Neuronal stem cell (in vitro differentiated cells): ENCODE data around the gene CLIC4.

Experiments
- DNase-seq: peaks from one replicate; pipeline ENCODE4 v3.0.0-alpha.2; 2013; ENCODE audit warnings: low spot score
- H2AFZ ChIP-seq: one replicate; pipeline ENCODE4 v1.6.1; 2013; ENCODE audit warnings: mild to moderate bottlenecking, low read length, inconsistent platforms
- H2AK5ac ChIP-seq: 2 replicates; pipeline ENCODE4 v1.6.1; 2013; ENCODE audit warnings: low read depth, mild to moderate bottlenecking, inconsistent platforms, low read length, moderate library complexity, mixed read lengths
- H2BK120ac ChIP-seq: 2 replicates; pipeline ENCODE4 v1.6.1; 2013; ENCODE audit warnings: low read depth, mild to moderate bottlenecking, inconsistent platforms, low read length, moderate library complexity, mixed read lengths
- H2BK12ac ChIP-seq: one replicate; pipeline ENCODE4 v1.6.1; 2013; ENCODE audit warnings: low read length, inconsistent platforms
- H2BK15ac ChIP-seq: 2 replicates; pipeline ENCODE4 v1.6.1; 2013; ENCODE audit warnings: mild to moderate bottlenecking, low read length, inconsistent platforms, mixed read lengths
- H2BK5ac ChIP-seq: one replicate; pipeline ENCODE4 v1.6.1; 2013; ENCODE audit warnings: inconsistent platforms, mild to moderate bottlenecking, low read length, moderate library complexity
- H3K14ac ChIP-seq: one replicate; pipeline ENCODE4 v1.6.1; 2013; ENCODE audit warnings: low read length, inconsistent platforms
- H3K18ac ChIP-seq: 2 replicates; pipeline ENCODE4 v1.6.1; 2013; ENCODE audit warnings: low read length, inconsistent platforms
- H3K23ac ChIP-seq: 2 replicates; pipeline ENCODE4 v1.6.1; 2013; ENCODE audit warnings: low read depth, mild to moderate bottlenecking, mixed read lengths, low read length, inconsistent platforms; ENCODE audit not compliant: poor library complexity
- H3K27ac ChIP-seq: replicated peaks from 3 replicates; pipeline ENCODE4 v1.5.1; 2013; ENCODE audit warnings: low read length, inconsistent platforms
- H3K27me3 ChIP-seq, 3 experiments: 2 replicates each; pipeline ENCODE4 v1.6.1; 2013; ENCODE audit warnings: low read length in 3 of 3, mild to moderate bottlenecking in 2 of 3, inconsistent platforms in 1 of 3, low read depth in 1 of 3, mixed read lengths in 1 of 3, moderate library complexity in 1 of 3; ENCODE audit not compliant: control insufficient read depth in 3 of 3, insufficient read depth in 3 of 3
- H3K36me3 ChIP-seq, 2 donors: replicated peaks in 1 of 2; 2 replicates each; pipeline ENCODE4 v1.6.1; 2013; ENCODE audit warnings: low read length in 2 of 2; ENCODE audit not compliant: control insufficient read depth in 2 of 2, insufficient read depth in 2 of 2
- H3K4ac ChIP-seq: 2 replicates; pipeline ENCODE4 v1.6.1; 2013; ENCODE audit warnings: inconsistent platforms, mild to moderate bottlenecking, low read length, moderate library complexity
- H3K4me1 ChIP-seq, 2 donors: 1 replicate in 1 of 2; 2 replicates in 1 of 2; pipeline ENCODE4 v1.6.1; 2013; ENCODE audit warnings: low read length in 2 of 2, low read depth in 1 of 2; ENCODE audit not compliant: control insufficient read depth in 2 of 2, insufficient read depth in 1 of 2
- H3K4me2 ChIP-seq: one replicate; pipeline ENCODE4 v1.6.1; 2013; ENCODE audit warnings: mild to moderate bottlenecking, low read length, inconsistent platforms; ENCODE audit not compliant: insufficient read depth, poor library complexity, severe bottlenecking
- H3K4me3 ChIP-seq, 2 donors: 2 replicates each; pipeline ENCODE4 v1.5.1; 2013; ENCODE audit warnings: low read length in 2 of 2, mild to moderate bottlenecking in 2 of 2, inconsistent platforms in 1 of 2, moderate library complexity in 1 of 2
- H3K79me1 ChIP-seq: one replicate; pipeline ENCODE4 v1.6.1; 2013; ENCODE audit warnings: low read depth, mild to moderate bottlenecking, inconsistent platforms, low read length, moderate library complexity
- H3K9ac ChIP-seq: one replicate; pipeline ENCODE4 v1.6.1; 2013; ENCODE audit warnings: mild to moderate bottlenecking, low read depth, low read length, inconsistent platforms; ENCODE audit not compliant: poor library complexity
- H3K9me3 ChIP-seq, 2 donors: replicated peaks in 1 of 2; 2 replicates each; pipeline versions ENCODE3 to v1.6.1; 2013; ENCODE audit warnings: low read length in 2 of 2, mild to moderate bottlenecking in 2 of 2, inconsistent platforms in 1 of 2, low read depth in 1 of 2, mixed read lengths in 1 of 2, moderate library complexity in 1 of 2; ENCODE audit not compliant: control insufficient read depth in 2 of 2, insufficient read depth in 1 of 2
- H4K8ac ChIP-seq: one replicate; pipeline ENCODE4 v1.6.1; 2013; ENCODE audit warnings: low read depth, mild to moderate bottlenecking, inconsistent platforms, low read length, moderate library complexity
- H4K91ac ChIP-seq: one replicate; pipeline ENCODE4 v1.6.1; 2013; ENCODE audit warnings: low read length, low read depth, mild to moderate bottlenecking, inconsistent platforms; ENCODE audit not compliant: poor library complexity
- WGBS, 2 donors: extraction: QIAGEN DNeasy Blood & Tissue Kit; methylation state at CpG; one replicate each; pipeline ENCODE4 v1.1.7; 2013; ENCODE audit warnings: missing lambda C conversion rate in 2 of 2, mixed read lengths in 1 of 2; ENCODE audit not compliant: insufficient read length in 2 of 2, insufficient replicate concordance in 1 of 2; ENCODE audit errors: extremely low coverage in 2 of 2; 5-methylcytosine and 5-hydroxymethylcytosine counted together

The CLIC4 gene

DNA sequence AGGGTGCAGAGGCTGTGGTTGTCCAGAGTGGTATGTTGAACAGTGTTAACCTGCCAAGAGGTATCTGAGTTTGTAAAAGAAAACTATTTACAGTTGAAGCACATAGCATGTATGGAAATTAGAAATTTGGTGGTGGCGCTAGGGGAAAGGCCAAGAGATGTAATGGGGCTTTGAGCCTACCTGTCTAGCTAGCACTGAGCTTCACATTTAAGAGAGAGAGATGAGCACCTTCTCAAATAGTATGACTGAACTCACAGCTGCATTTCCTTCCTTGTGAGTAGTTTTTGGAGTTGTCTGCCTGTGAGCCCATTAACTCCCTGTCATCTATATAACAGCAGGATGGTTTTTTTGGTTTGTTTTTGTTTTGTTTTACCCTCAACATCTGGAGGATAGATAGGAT is 4.0 kb downstream of the CLIC4 start:
- no peak overlapping the region for H3K23ac ChIP-seq
- H3K4ac ChIP-seq: no peak overlapping the region
- no peak overlapping the region for H4K91ac ChIP-seq
- H3K79me1 ChIP-seq: no peaks in the 10 kb centered on the region
- H3K36me3 ChIP-seq: peaks cover 1 to 33% of the 10 kb centered on the region in 2 donors
- no peak overlapping the region for H2BK12ac ChIP-seq
- no peak overlapping the region for H2BK120ac ChIP-seq
- WGBS, 2 donors: no CpG with 5 or more reads among the region's 1 CpG
- no peak overlapping the region for H2AFZ ChIP-seq
- no peak overlapping the region for H3K9ac ChIP-seq
- no peak overlapping the region for H2AK5ac ChIP-seq
- H3K9me3 ChIP-seq: peaks cover 0 to 4% of the 10 kb centered on the region in 2 donors
- H3K27ac ChIP-seq: no peak overlapping the region
- no peak overlapping the region for H3K14ac ChIP-seq
- H3K4me3 ChIP-seq: no peak overlapping the region
- no peak overlapping the region for H3K4me2 ChIP-seq
- no peak overlapping the region for H2BK5ac ChIP-seq
- no peak for DNase-seq
- H3K27me3 ChIP-seq: no peaks in the 10 kb centered on the region
- H4K8ac ChIP-seq: no peak overlapping the region
- no peak overlapping the region for H2BK15ac ChIP-seq
- no peak overlapping the region for H3K18ac ChIP-seq
- H3K4me1 ChIP-seq: peaks cover 2 to 3% of the 10 kb centered on the region in 2 donors

GRCh38 chr1:24749886-24750285 is 4.6 kb downstream of the CLIC4 start:
- no peak overlapping the region for H2AFZ ChIP-seq
- no peak overlapping the region for H3K4me2 ChIP-seq
- no peak overlapping the region for H2BK5ac ChIP-seq
- no CpG with 5 or more reads among the region's 8 CpGs for WGBS, 2 donors
- H3K36me3 ChIP-seq: peaks cover 1 to 33% of the 10 kb centered on the region in 2 donors
- H4K8ac ChIP-seq: no peak overlapping the region
- peaks cover 0 to 2% of the 10 kb centered on the region in 2 donors for H3K4me1 ChIP-seq
- H4K91ac ChIP-seq: no peak overlapping the region
- no peak for DNase-seq
- H3K4ac ChIP-seq: no peak overlapping the region
- no peak overlapping the region for H3K4me3 ChIP-seq
- H3K18ac ChIP-seq: no peak overlapping the region
- no peaks in the 10 kb centered on the region for H3K79me1 ChIP-seq
- H2AK5ac ChIP-seq: no peak overlapping the region
- H3K27ac ChIP-seq: no peak overlapping the region
- H2BK120ac ChIP-seq: no peak overlapping the region
- H3K14ac ChIP-seq: no peak overlapping the region
- H3K23ac ChIP-seq: no peak overlapping the region
- no peak overlapping the region for H2BK12ac ChIP-seq
- no peak overlapping the region for H2BK15ac ChIP-seq
- H3K9me3 ChIP-seq: peaks cover 0 to 4% of the 10 kb centered on the region in 2 donors
- no peak overlapping the region for H3K9ac ChIP-seq
- no peaks in the 10 kb centered on the region for H3K27me3 ChIP-seq

DNA sequence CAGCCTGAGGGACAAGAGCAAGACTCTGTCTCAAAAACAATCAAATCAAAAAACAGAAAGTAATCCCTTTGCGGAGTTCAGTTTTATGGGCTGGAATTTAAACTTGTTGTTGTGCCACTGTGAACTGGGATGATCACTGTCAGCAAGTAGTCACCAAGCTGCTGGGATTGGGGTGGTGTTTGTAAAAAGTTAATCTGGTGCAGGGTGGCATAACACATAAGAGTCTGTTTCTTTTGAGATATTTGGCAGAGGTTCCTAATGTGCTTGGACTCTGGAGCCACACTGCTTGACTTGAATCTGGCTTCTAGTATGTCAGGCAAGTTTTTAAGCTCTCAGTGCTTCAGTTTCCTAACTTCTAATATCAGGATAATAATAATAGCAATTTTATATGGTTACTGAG is 6.6 kb downstream of the CLIC4 start:
- Histone ChIP-seq H3K27ac (no peak overlapping the region), H3K4me1 (peaks cover 0 to 2% of the 10 kb centered on the region in 2 donors), H3K23ac (no peak overlapping the region), H3K4ac (no peak overlapping the region), H2BK15ac (no peak overlapping the region), H3K27me3 (no peaks in the 10 kb centered on the region), H3K4me3 (no peak overlapping the region), H3K4me2 (no peak overlapping the region), H2BK5ac (no peak overlapping the region), H3K18ac (no peak overlapping the region), H3K36me3 (peaks cover 1 to 38% of the 10 kb centered on the region in 2 donors), H2BK120ac (no peak overlapping the region), H3K9me3 (peaks cover 0 to 4% of the 10 kb centered on the region in 2 donors), H4K91ac (no peak overlapping the region), H2BK12ac (no peak overlapping the region), H4K8ac (no peak overlapping the region), H3K79me1 (no peaks in the 10 kb centered on the region), H2AFZ (no peak overlapping the region), H3K14ac (no peak overlapping the region), H2AK5ac (no peak overlapping the region), H3K9ac (no peak overlapping the region)
- no CpG with 5 or more reads among the region's 1 CpG for WGBS, 2 donors
- DNase-seq: no peak

DNA sequence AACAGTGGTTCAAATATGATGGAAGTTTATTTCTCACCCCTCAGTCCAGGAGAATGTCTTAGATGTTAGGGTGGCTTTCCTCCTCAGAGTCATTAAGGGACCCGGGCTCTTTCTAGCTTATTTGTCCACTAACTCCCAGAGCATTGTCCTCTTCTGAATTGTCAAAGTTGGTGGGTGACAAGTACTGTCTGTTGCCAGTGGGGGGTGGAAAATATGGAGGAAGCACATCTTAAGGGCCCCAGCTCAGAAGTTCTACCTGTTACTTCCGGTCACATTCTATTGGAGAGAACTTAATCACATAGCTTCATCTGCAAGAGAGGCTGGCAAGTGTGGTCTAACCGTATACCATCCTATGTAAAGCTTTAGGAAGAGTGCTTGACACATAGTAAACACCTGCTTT is 7.1 kb downstream of the CLIC4 start:
- Histone ChIP-seq H3K18ac (no peak overlapping the region), H2BK15ac (no peak overlapping the region), H3K9ac (no peak overlapping the region), H3K27me3 (no peaks in the 10 kb centered on the region), H3K4me2 (no peak overlapping the region), H2BK5ac (no peak overlapping the region), H3K14ac (no peak overlapping the region), H2BK12ac (no peak overlapping the region), H2AFZ (no peak overlapping the region), H3K27ac (no peak overlapping the region), H3K79me1 (no peaks in the 10 kb centered on the region), H3K4me1 (peaks cover 0 to 2% of the 10 kb centered on the region in 2 donors), H3K4ac (no peak overlapping the region), H3K36me3 (peaks cover 1 to 41% of the 10 kb centered on the region in 2 donors), H3K4me3 (no peak overlapping the region), H4K91ac (no peak overlapping the region), H2AK5ac (no peak overlapping the region), H3K23ac (no peak overlapping the region), H2BK120ac (no peak overlapping the region), H4K8ac (no peak overlapping the region), H3K9me3 (peaks cover 0 to 4% of the 10 kb centered on the region in 2 donors)
- WGBS, 2 donors: no CpG with 5 or more reads among the region's 3 CpGs
- DNase-seq: no peak
